ENCODE data around the gene FTSJ1.

DNA sequence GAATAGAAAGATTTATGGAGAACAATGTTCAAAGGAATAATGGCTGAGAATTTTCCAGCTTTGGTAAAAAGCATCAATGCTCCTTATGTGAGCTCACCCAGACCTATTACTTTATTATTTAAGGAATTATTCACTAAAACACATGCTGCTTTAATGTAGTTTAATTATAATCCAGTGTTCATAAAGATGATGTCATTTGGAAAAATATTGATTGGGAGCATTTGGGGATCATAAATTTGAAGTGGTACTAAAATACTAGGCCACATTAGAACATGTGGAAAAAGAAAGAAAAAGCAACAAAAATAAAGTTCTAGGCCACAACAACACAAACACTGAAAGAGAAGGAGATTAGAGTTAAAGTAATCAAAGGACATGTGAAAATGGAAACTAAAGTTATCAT, 25.9 kb upstream of the FTSJ1 start:
- TF ChIP-seq POLR2A (IDR thresholded peaks at IDR 0.05) (no peak), POLR2AphosphoS5 (IDR thresholded peaks at IDR 0.05) (no peak)
- TF ChIP-seq, protein P1, sequence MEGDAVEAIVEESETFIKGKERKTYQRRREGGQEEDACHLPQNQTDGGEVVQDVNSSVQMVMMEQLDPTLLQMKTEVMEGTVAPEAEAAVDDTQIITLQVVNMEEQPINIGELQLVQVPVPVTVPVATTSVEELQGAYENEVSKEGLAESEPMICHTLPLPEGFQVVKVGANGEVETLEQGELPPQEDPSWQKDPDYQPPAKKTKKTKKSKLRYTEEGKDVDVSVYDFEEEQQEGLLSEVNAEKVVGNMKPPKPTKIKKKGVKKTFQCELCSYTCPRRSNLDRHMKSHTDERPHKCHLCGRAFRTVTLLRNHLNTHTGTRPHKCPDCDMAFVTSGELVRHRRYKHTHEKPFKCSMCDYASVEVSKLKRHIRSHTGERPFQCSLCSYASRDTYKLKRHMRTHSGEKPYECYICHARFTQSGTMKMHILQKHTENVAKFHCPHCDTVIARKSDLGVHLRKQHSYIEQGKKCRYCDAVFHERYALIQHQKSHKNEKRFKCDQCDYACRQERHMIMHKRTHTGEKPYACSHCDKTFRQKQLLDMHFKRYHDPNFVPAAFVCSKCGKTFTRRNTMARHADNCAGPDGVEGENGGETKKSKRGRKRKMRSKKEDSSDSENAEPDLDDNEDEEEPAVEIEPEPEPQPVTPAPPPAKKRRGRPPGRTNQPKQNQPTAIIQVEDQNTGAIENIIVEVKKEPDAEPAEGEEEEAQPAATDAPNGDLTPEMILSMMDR (IDR thresholded peaks at IDR 0.05) = no peak
